OCI-M1 (cell line): ENCODE data around the gene TMEM134.
"Not testable (repeated sequence)": the region's sequence is repeated elsewhere in the genome, so short reads cannot be mapped to it uniquely, and the experiment has no call there.

Experiments
- DNase-seq: peaks from one replicate; lab custom pipeline; 2025; lab: John Stamatoyannopoulos, UW

TMEM134 gene

DNA sequence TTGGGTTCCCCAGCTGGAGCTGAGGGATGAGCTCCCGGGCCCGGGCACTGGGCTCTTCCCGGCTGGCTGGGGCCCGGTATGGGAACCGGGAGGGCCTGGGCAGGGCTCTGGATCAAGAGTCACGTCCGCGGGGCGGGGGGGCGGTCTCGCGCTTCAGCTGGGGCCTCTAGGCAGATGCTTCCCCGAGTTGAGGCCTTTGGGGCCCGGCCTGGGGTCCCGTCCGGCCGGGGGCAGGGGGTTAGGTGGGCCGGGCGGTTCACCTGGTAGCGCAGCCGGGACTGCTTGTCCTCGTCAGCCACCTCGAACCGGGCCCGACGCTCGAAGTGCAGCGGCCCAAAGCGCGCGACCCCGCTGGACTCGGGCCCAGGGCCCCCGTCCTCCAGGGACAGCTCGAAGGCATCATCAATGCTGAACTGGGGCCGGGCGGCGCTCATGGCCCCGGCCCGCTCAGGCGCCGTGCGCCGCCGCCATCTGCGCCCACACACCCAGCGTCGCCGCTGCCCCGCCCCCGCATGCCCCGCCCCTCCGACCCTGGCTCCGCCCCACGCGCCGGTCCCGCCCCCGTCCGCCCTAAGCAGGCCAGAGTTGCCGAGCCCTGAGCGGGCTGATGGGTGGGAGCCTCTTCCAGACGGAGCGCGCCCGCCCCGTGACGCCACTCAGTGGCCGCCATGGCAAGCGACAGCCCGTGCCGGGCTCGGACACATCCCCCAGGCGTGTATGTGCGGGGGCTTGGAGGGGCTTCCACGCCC is at the start of gene TMEM134:
TSS of gene TMEM134 (minus strand) at position 493 of the 749 bp plus-strand sequence. CDS start at position 434, 59 bp downstream.
- peak; percentile 93 for DNase-seq

DNA sequence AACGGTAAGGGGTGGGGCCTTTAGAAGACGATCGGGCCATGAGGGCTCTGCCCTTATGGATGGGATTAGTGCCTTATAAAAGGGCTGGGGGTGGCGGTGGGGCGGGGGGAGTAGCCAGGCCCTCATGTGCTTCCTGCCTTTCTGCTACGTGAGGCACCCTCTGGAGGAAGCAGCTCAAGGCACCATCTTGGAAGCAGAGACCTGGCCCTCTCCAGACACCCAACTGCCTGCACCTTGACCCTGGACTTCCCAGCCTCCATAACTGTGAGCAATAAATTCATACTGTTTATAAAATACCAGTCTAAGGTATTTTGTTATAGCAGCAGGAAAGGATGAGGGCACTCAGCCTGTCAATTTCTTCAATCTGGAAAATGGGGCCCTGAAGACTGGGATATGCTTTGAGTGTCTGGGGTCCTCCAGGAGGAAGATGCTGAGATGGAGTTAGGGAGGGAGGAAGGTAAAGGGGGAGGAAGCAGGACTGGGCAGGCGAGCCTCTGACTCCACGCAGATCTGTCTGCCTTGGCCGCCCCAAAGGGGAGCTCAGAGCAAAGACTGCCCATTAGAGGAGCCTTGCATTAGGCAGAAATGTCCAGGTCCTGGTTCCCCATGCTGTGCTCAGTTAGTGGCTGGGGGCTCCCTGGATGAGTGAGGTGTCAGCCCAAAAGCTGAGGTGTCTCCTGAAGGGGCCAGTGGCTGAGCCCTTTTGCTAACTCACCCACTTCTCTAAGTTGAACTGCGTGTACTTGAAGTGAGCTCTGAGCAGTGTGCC is 48.9 kb upstream of the TMEM134 start:
- no peak for DNase-seq

DNA sequence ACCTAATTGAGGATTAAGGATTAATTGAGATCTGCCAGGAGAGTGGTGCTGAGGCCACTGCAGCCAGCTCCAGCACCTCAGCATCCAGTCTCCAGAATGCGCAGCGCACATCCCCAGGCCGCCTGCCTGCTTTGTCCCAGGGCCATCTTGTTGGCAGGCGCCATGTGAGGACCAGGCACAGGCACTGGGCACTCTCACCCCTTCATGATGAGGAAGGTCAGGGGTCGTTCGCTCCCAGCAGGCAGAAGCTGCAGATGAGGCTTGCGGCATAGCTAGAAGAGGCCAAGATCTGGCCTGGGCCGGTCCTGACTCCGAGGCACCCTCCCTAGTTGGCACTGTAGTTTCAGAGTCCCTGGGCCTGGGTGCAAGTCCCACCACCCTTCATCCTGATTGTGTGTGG is 47.8 kb upstream of the TMEM134 start:
- no peak for DNase-seq

- DNase-seq, result no peak
These were observed 45.1 kb upstream of the TMEM134 start for GRCh38 chr11:67514116-67514515.

DNA sequence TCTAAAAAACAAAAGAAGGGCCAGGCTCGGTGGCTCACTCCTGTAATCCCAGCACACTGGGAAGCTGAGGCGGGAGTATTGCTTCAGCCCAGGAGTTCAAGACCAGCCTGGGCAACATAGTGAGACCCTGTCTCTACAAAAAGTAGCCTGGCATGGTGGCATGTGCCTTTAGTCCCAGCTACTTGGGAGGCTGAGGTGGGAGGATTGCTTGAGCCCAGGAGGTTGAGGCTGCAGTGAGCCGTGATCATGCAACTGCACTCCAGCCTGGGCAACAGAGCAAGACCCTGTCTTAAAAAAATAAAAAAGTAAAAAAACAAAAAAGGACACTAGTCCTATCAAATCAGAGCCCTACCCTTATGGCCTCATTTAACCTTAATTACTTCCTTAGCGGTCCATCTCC is 42.5 kb upstream of the TMEM134 start:
- DNase-seq, result not testable (repeated sequence)

DNA sequence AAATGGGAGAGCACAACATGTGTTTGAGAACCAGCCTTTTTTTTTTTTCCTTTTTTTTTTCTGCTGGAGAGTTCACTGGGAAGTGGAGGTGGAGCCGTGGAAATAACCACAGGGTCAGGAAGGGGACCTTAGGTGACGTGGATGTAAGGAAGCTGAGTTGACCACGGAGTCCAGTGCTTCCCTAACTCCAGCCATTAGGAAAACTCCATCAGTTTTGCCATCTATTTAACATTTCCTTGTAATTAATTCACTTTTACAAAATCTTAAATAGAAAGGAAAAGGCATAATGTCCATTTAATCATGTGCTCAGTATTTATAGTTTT is 40.9 kb upstream of the TMEM134 start:
- DNase-seq, result no peak

DNA sequence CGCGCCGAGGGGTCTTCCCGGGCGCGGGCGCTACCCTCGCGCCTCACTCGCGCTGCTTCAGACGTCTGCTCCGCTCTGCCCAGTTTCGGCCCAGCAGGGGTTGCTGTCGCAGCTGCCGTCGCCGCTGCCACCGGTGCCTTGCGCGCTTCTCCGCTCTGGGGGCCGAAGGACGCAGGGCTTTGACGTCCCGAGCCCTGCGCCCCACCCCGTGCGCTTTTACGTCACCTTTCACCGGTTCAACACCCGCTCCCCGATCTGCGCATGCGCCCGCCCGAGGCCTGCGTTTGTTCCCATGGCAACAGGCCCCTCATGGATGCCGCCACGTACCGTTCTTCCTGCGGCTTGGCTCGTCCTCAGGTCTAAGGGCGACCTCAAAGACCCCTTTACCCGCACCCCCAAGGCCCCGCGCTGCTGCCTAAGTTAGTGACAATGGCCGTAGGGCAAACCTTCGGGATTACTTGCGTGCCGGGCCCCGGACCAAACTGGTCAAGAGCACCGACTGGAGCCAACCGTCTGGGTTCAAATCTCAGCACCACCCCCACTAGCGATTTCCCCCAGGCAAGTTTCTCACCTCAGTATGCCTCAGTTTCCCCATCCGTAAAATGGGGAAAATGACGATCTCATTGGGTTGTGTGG is 39.6 kb upstream of the TMEM134 start:
- peak; percentile 96 for DNase-seq

GRCh38 chr11:67507864-67508485 is 38.9 kb upstream of the TMEM134 start, which contains the start of gene CDK2AP2:
CDK2AP2 (minus strand) TSS chr11:67508162; CDS start chr11:67508082, 80 bp downstream.
- DNase-seq, result peak; percentile 99

GRCh38 chr11:67507242-67507863 is 38.3 kb upstream of the TMEM134 start:
- no peak for DNase-seq

DNA sequence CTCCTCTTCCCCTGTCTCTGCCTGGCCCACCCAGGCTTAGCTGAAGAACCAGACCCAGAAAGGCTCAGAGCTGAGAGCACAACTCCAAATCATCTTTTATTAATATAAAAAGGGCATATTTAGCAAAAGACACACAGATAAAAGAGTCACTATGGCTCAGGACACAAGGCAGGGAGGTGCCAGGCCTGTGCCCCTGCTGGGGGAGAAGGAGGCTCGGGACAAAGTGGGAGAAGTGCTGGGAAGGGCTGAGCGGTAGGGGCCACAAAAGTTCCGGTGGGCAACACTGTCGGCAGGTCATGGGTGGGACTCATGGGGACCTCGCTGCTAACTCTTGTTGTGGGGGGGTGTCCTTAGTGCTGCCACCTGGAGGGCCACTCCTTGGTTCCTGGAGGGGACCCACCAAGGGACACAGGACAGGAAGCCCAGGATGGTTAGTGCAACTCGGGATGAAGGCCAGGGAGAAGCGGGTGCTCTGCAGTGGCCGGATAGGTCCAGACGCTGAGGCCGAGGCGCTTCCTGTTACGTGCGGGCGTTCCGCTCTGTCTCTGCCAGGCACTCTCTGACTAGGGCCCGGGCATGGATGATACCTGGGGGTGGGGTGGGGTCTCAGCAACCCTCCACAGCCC is 37.5 kb upstream of the TMEM134 start:
- DNase-seq, result no peak

DNA sequence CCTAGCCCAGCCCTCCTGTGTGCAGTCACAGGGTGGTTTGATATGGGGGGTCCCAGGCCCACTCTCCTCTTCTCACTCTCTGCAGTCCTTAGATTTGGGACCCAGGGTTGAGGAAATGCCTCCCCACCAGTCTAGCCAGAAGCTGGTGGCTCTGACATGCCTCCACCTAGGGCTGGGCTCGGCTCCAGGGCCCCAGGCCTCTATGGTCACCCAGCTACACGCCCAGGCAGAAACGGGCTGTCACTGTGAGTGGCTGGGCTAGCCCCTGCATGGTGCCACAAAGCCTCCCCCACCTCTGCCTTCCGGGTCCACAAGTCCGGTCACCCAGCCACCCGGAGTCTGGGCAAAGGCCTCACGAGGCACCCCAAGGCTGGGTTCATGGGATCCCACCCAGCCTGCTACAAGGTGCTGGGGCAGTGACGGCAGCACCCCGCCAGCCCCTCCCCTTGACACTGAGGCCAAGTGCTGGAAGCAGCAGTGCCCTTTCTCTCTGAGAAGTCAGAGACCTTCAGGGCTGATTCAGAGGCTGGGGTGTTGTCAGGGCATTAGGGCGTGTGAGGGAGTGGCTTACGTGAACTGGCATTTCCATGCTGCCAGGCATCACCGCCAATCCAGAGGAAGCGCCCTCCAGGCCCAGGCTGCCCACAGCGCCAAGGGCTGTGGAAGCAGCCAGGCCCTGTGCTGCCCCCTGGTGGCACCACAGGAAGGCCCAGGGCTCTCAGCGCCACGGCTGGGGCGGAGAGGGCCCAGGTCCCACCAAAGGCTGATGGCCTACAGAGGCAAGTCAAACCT is 36.8 kb upstream of the TMEM134 start:
- DNase-seq, result peak; percentile 91

DNA sequence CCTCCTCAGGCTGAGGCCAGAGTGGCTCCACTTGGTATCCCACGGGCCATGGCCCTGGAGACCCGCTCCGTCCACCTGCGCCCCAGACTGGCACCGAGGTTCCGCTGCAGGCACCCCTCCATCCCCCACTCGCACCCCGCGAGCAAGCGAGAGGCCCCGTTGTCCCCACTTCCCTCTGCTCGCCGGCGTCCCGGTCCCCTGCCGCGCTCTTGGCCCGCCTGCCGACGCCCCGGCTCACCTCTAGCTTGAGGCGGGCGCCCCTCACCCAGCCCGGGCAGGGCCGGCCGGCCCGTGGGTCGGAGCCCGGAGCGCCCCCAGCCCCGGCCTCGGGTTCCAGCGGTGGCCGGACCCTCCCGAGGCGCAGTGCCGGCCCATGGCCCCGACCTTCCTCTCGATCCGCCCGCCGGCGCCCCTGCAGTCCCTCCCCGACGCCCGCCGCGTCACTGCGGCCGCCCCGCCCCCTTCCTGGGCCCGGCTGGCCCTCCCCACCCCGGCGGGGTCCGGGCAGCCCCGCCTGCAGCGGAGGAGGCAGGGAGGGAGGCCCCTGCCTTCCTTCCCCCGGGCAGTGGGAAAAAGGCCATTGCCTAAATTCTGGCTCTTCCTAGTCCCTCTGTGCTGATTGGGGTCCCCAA is 36.0 kb upstream of the TMEM134 start, which contains the start of gene PITPNM1:
TSS of gene PITPNM1 (minus strand) at position 414 of the 632 bp plus-strand sequence. CDS start 1,183 bp downstream, outside the sequence.
- DNase-seq, result peak; percentile 79

- no peak for DNase-seq
These were observed 35.2 kb upstream of the TMEM134 start for GRCh38 chr11:67504005-67504949.

DNA sequence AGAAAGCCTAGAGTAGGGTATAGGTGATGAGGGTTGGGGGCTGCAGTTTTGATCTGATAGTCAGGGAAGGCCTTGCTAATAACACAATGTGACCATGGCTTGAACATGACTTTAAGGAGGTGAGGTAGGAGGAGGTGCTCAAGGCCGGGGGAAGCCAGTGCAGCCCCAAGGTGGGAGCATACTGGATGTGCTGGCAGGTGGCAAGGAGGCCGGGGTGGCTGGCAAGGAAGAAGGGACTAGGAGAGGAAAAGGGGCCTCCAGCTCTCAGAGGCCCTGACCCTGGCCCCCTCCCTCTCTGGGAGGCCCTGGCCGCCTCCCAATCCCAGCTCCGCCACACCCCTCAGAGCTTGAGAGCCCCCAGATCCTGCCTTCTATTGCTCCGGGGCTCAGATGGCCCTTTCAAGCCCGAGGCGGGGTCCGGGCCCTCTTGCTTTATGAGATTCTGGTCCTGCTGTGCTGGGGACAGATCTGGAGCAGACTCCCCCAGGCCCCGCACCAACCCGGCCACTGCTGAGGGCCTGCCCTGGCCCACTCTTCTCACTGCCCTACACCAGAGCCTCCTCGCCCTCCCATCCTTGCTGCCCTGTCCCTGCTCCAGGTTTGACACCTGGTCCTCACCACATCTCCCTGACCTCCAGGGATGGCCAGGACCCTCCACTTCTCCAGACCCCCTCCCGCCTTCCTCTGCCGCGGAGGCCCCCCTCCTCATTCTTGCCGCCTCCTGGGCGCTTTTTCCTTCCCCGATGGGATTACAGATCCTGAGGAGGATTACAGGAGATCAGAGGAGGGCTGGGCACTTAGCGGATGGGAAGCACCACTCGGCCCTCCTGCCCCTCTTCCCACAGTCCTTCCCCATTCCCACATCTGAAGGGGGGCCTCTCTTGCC is 34.3 kb upstream of the TMEM134 start:
- DNase-seq, result no peak

GRCh38 chr11:67502328-67502979 is 33.4 kb upstream of the TMEM134 start:
- DNase-seq, result no peak

- no peak for DNase-seq
These were observed 32.8 kb upstream of the TMEM134 start for GRCh38 chr11:67501854-67502253.
